Panc1 (cell line): ENCODE measurements around the gene SLC12A7. TPM values are rescaled to one million over a fixed set of nuclear protein-coding genes. Genes with fewer than 3 reads are reported as not detected.

Experiments used
- ATAC-seq: fragments of 200-7000 bp; cut with Tn5 transposase; 2 replicates; pipeline ENCODE4 v1.9.1; 2020; ENCODE audit warnings: mild to moderate bottlenecking, moderate library complexity
- BruUV-seq: library from RNA; stranded (reverse); fragments of 400-500 nt; replicated peaks from 2 replicates; lab custom pipeline; 2021; lab: Mats Ljungman, UMichigan
- CTCF ChIA-PET: fragments of 300-600 bp; sonication (Branson Sonifier 250); formaldehyde crosslinking; loops from one replicate; lab custom pipeline; 2022; ENCODE audit warnings: antibody characterized with exemption; lab: Charles Lee
- POLR2A ChIA-PET: fragments of 300-600 bp; sonication (Branson Sonifier 250); formaldehyde crosslinking; loops from one replicate; lab custom pipeline; 2022; ENCODE audit warnings: antibody characterized with exemption; lab: Charles Lee
- DNase-seq: peaks from one replicate; pipeline ENCODE4 v3.0.0-alpha.2; 2010; ENCODE audit warnings: low read depth, low spot score
- H3K27ac ChIP-seq: 2 replicates; pipeline ENCODE4 v1.5.1; 2011; ENCODE audit warnings: mild to moderate bottlenecking, low read length, inconsistent platforms
- H3K27me3 ChIP-seq: fragments of 200-500 bp; sonication (Bioruptor generic); 2 replicates; pipeline ENCODE4 v1.6.0; 2014; ENCODE audit warnings: low read length, inconsistent platforms; ENCODE audit not compliant: control insufficient read depth, insufficient read depth
- H3K36me3 ChIP-seq: fragments of 200-500 bp; sonication (Bioruptor generic); 2 replicates; pipeline ENCODE4 v1.5.1; 2014; ENCODE audit warnings: inconsistent platforms, mild to moderate bottlenecking, low read length, moderate library complexity; ENCODE audit not compliant: control insufficient read depth, insufficient read depth
- H3K4me1 ChIP-seq: 2 replicates; pipeline ENCODE4 v1.5.1; 2011; ENCODE audit warnings: inconsistent platforms, mild to moderate bottlenecking, low read length, moderate library complexity; ENCODE audit not compliant: control insufficient read depth, insufficient read depth
- H3K4me3 ChIP-seq, 2 experiments: 2 replicates each; pipeline ENCODE4 v1.5.1; 2011 to 2012; ENCODE audit warnings: low read depth in 2 of 2, low read length in 2 of 2, mild to moderate bottlenecking in 2 of 2, inconsistent platforms in 1 of 2, moderate library complexity in 1 of 2
- H3K9me3 ChIP-seq: fragments of 200-500 bp; sonication (Bioruptor generic); 2 replicates; pipeline ENCODE4 v1.5.1; 2014; ENCODE audit warnings: low read depth, mild to moderate bottlenecking, inconsistent platforms, low read length, moderate library complexity; ENCODE audit not compliant: control insufficient read depth, insufficient read depth
- POLR2AphosphoS5 ChIP-seq: IDR thresholded peaks from 2 replicates; pipeline ENCODE4 v1.6.1; 2012; ENCODE audit warnings: mild to moderate bottlenecking, low read depth, low read length, moderate library complexity
- SIN3A ChIP-seq: IDR thresholded peaks from 2 replicates; pipeline ENCODE4 v1.6.1; 2012; ENCODE audit warnings: low read depth, mild to moderate bottlenecking, low read length, moderate library complexity, borderline replicate concordance; ENCODE audit not compliant: insufficient read depth
- TCF7L2 ChIP-seq: IDR thresholded peaks from 2 replicates; pipeline ENCODE4 v1.6.1; 2011; ENCODE audit warnings: mild to moderate bottlenecking, low read depth, low read length, inconsistent platforms
- in situ Hi-C: cut with HindIII; loops from 2 replicates; pipeline ENCODE4 v1.10.0; 2016; ENCODE audit warnings: low sequenced_read_pairs, low pct_unique_long_range_greater_than_20kb
- intact Hi-C: fragments of 100-400 bp; cut with micrococcal nuclease; formaldehyde crosslinking; loops from one replicate; pipeline ENCODE4 v1.10.0; 2022; ENCODE audit not compliant: unreplicated experiment
- total RNA-seq: library from RNA; stranded (reverse); gene quantifications from one replicate; pipeline ENCODE4 v1.2.1, GENCODE V29; 2021; ENCODE audit not compliant: unreplicated experiment
- TF ChIP-seq, protein P1 (sequence below), 2 experiments: IDR thresholded peaks; 2 replicates each; pipeline ENCODE4 v1.6.1; 2011 to 2012; ENCODE audit warnings: low read depth in 2 of 2, control low read depth in 1 of 2, low read length in 1 of 2, mild to moderate bottlenecking in 1 of 2, moderate library complexity in 1 of 2; ENCODE audit not compliant: insufficient read depth in 1 of 2
- TF ChIP-seq, protein P2 (sequence below): fragments of 450-650 bp; IDR thresholded peaks from 2 replicates; pipeline ENCODE4 v1.5.1; 2017; ENCODE audit warnings: mild to moderate bottlenecking

The SLC12A7 gene
- total RNA-seq, 1 experiment from 2014 or later: 297 TPM

DNA sequence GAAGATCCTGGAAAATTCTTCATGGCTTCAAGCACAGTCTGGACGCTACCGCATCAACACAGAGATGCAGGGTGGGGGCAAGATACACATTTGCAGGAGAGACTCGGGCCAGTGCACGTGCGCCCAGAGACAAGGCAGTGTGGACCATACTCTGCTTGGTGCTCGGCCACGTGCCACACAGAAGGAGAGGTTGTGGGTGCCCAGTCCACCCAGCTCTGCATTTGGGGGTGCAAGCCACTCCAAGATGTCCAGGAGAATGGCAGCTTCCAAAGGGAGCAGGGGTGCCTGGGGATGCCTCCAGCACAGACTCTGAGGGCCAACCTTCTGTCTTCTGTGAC lies 99.0 kb downstream of the SLC12A7 start:
- Histone ChIP-seq H3K36me3 (no peaks in the 10 kb centered on the region), H3K4me3 (no peak overlapping the region), H3K27me3 (no peaks in the 10 kb centered on the region), H3K9me3 (no peaks in the 10 kb centered on the region), H3K4me1 (peaks cover 17% of the 10 kb centered on the region), H3K27ac (no peak overlapping the region)
- DNase-seq (no peak), ATAC-seq (no peak)
- no peak for TF ChIP-seq TCF7L2
- TF ChIP-seq, protein P1, sequence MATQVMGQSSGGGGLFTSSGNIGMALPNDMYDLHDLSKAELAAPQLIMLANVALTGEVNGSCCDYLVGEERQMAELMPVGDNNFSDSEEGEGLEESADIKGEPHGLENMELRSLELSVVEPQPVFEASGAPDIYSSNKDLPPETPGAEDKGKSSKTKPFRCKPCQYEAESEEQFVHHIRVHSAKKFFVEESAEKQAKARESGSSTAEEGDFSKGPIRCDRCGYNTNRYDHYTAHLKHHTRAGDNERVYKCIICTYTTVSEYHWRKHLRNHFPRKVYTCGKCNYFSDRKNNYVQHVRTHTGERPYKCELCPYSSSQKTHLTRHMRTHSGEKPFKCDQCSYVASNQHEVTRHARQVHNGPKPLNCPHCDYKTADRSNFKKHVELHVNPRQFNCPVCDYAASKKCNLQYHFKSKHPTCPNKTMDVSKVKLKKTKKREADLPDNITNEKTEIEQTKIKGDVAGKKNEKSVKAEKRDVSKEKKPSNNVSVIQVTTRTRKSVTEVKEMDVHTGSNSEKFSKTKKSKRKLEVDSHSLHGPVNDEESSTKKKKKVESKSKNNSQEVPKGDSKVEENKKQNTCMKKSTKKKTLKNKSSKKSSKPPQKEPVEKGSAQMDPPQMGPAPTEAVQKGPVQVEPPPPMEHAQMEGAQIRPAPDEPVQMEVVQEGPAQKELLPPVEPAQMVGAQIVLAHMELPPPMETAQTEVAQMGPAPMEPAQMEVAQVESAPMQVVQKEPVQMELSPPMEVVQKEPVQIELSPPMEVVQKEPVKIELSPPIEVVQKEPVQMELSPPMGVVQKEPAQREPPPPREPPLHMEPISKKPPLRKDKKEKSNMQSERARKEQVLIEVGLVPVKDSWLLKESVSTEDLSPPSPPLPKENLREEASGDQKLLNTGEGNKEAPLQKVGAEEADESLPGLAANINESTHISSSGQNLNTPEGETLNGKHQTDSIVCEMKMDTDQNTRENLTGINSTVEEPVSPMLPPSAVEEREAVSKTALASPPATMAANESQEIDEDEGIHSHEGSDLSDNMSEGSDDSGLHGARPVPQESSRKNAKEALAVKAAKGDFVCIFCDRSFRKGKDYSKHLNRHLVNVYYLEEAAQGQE (IDR thresholded peaks at IDR 0.05; ENCODE audit: insufficient read depth in 1 of 2, low read depth in 2 of 2, low read length in 1 of 2): no peak
- TF ChIP-seq POLR2AphosphoS5: no peak
- POLR2A ChIA-PET: no interaction called here
- CTCF ChIA-PET: no interaction called here
- in situ Hi-C loops (no loop called here), intact Hi-C loops (loop anchor here (5.0 kb wide), 1 partner anchor 91 kb away; no protein-coding TSS in a partner anchor)
- BruUV-seq: no TSS peak

DNA sequence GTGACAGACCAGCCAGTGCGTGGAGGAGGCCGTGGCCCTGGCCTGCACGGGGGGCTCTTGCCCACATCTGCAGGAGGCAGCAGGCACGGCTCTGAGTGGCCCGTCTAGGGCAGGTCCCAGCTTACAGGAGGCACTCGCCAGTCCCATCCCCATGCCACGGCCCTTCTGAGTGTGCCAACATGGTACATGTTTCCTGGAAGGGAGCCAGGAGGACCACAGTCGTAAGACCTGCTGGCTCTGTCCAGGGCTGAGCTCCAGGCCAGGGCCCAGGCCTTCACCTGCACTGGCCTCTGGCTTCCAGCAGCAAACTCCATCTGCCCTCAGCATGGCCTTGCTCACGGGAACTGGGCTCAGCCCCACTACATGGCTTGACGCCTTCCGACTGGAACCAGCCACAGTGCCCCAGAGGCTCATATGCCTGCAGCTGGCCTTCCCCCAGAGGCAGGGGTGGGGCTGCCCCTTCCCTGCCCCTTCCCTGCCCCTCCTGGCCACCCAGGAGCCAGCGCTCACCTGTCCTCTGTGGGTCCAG lies 99.5 kb downstream of the SLC12A7 start:
- no peak overlapping the region for H3K27ac ChIP-seq
- no peak for ATAC-seq
- peaks cover 21% of the 10 kb centered on the region for H3K4me1 ChIP-seq
- no peak overlapping the region for H3K4me3 ChIP-seq
- POLR2A ChIA-PET: no interaction called here
- in situ Hi-C loops (no loop called here), intact Hi-C loops (loop anchor here (5.0 kb wide), 1 partner anchor 90 kb away; no protein-coding TSS in a partner anchor)
- TF ChIP-seq SIN3A (no peak), POLR2AphosphoS5 (no peak), TCF7L2 (no peak)
- TF ChIP-seq, protein P1 (IDR thresholded peaks at IDR 0.05; ENCODE audit: insufficient read depth in 1 of 2, low read depth in 2 of 2, low read length in 1 of 2): no peak
- TF ChIP-seq, protein P2, sequence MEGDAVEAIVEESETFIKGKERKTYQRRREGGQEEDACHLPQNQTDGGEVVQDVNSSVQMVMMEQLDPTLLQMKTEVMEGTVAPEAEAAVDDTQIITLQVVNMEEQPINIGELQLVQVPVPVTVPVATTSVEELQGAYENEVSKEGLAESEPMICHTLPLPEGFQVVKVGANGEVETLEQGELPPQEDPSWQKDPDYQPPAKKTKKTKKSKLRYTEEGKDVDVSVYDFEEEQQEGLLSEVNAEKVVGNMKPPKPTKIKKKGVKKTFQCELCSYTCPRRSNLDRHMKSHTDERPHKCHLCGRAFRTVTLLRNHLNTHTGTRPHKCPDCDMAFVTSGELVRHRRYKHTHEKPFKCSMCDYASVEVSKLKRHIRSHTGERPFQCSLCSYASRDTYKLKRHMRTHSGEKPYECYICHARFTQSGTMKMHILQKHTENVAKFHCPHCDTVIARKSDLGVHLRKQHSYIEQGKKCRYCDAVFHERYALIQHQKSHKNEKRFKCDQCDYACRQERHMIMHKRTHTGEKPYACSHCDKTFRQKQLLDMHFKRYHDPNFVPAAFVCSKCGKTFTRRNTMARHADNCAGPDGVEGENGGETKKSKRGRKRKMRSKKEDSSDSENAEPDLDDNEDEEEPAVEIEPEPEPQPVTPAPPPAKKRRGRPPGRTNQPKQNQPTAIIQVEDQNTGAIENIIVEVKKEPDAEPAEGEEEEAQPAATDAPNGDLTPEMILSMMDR: no peak
- CTCF ChIA-PET: interaction anchor here (0.6 kb wide), 1 partner anchor 9 kb away, joined by 3 read pairs; no protein-coding TSS in a partner anchor
- H3K27me3 ChIP-seq: no peaks in the 10 kb centered on the region
- H3K9me3 ChIP-seq: no peaks in the 10 kb centered on the region
- BruUV-seq: no TSS peak
- no peak for DNase-seq
- H3K36me3 ChIP-seq: no peaks in the 10 kb centered on the region
